Measurements from ENCODE around the gene PIGQ. TPM values are rescaled to one million over a fixed set of nuclear protein-coding genes. Genes with fewer than 3 reads are reported as not detected.

The PIGQ gene
- total and polyA plus RNA-seq, 2 experiments from 2014 or later: 30.2 to 62.3 TPM

GRCh38 chr16:621526-622105 lies 51.8 kb downstream of the PIGQ start:
- DNase-seq (ENCODE audit: low spot score) (no peak), ATAC-seq (no peak)
- no peaks in the 10 kb centered on the region; the same call in 2 of the 3 replicates for H3K9me3 Mint-ChIP-seq
- H3K27me3 Mint-ChIP-seq (ENCODE audit: insufficient read depth, low read depth, poor library complexity): peaks cover 9% of the 10 kb centered on the region
- TF ChIP-seq NANOG (IDR thresholded peaks at IDR 0.05; ENCODE audit: borderline replicate concordance) (no peak), ZNF331 (CRISPR knock-in tag; IDR thresholded peaks at IDR 0.05; ENCODE audit: low read depth) (no peak), EZH2 (IDR thresholded peaks at IDR 0.05; ENCODE audit: low read depth, unreplicated experiment) (no peak), EZH2phosphoT487 (IDR thresholded peaks at IDR 0.05; ENCODE audit: unreplicated experiment) (no peak), STAT1 (IDR thresholded peaks at IDR 0.05; ENCODE audit: unreplicated experiment) (no peak), ZNF462 (CRISPR knock-in tag; IDR thresholded peaks at IDR 0.05) (no peak)
- H3K27ac ChIP-seq (ENCODE audit: low read depth): 0 out of 2 replicates have a peak overlapping the region, but pooled peaks have one; percentile 4
- H3K4me3 Mint-ChIP-seq: no peak overlapping the region; the same call in 2 of the 3 replicates
- H3K4me3 ChIP-seq: no peak overlapping the region
- H3K9me2 ChIP-seq (ENCODE audit: insufficient read depth): no peaks in the 10 kb centered on the region
- peak overlapping the region; percentile 34; the same call in 1 of the 2 replicates for H3K27ac Mint-ChIP-seq
- no peaks in the 10 kb centered on the region; the same call in 1 of the 2 replicates for H3K79me2 ChIP-seq (replicated peaks; ENCODE audit: insufficient read depth)
- H3K36me3 Mint-ChIP-seq (ENCODE audit: low read depth): no peaks in the 10 kb centered on the region; the same call in 2 of the 3 replicates
- H3K36me3 ChIP-seq (ENCODE audit: insufficient read depth): no peaks in the 10 kb centered on the region
- no peak overlapping the region for H2AFZ ChIP-seq
- H3K4me1 Mint-ChIP-seq: peaks cover 28% of the 10 kb centered on the region
- no peak overlapping the region for H3K4me2 ChIP-seq
- H3K27me3 ChIP-seq (ENCODE audit: insufficient read depth): no peaks in the 10 kb centered on the region
- peaks cover 10% of the 10 kb centered on the region; the same call in 1 of the 2 replicates for H4K20me1 ChIP-seq (replicated peaks; ENCODE audit: insufficient read depth)
- H3F3A ChIP-seq (replicated peaks; ENCODE audit: low read depth): peaks cover 21% of the 10 kb centered on the region
- H3K4me1 ChIP-seq (ENCODE audit: insufficient read depth): peaks cover 12% of the 10 kb centered on the region; the same call in 1 of the 2 replicates

All from GM23338 (cell line).